ENCODE data around the gene PHF12. TPM values are rescaled to one million over a fixed set of nuclear protein-coding genes. Genes with fewer than 3 reads are reported as not detected.

The PHF12 gene
- polyA plus RNA-seq, 1 experiment: 16.5 TPM

DNA sequence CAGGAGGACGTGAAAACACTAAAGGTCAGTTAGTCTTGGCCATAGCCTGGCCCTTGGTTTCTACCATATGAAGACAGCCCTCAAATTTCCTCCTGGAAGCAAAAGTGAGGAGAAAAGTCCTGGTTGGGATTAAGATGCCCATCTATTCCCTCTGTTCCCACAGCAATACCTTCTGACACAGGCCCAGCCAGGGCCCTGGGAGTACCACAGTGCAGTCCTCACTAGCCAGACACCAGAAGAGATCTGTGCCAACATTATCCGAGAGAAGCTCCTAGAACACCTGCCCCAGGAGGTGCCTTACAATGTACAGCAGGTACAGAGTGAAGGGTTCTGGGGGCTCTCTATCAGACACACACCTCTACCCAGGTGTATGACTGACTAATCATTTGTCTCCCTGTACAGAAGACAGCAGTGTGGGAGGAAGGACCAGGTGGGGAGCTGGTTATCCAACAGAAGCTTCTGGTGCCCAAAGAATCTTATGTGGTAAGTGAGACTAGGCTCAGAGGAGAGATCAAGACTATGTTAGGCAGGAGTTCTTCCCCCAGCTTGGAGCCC is 92.4 kb downstream of the PHF12 start:
- ChIA-PET POLR2A (interaction anchor here (0.6 kb wide), 1 partner anchor 10 kb away, joined by 3 read pairs; no protein-coding TSS in a partner anchor), CTCF (interaction anchor here (1.0 to 3.7 kb wide), 4 partner anchors 33 to 132 kb away, joined by 3 to 13 read pairs (median 4); no protein-coding TSS in a partner anchor)
- no peak overlapping the region for H3K4me3 ChIP-seq (ENCODE audit: low read depth, low read length)
- TF ChIP-seq CTCF (IDR thresholded peaks at IDR 0.05; ENCODE audit: insufficient read depth, low read depth, low read length): no peak
- H3K27me3 ChIP-seq (ENCODE audit: control insufficient read depth, insufficient read depth, low read length): no peaks in the 10 kb centered on the region
- no peak for DNase-seq (ENCODE audit: low read depth)
- H3K36me3 ChIP-seq (ENCODE audit: control insufficient read depth, insufficient read depth, low read length): peaks cover 15% of the 10 kb centered on the region

DNA sequence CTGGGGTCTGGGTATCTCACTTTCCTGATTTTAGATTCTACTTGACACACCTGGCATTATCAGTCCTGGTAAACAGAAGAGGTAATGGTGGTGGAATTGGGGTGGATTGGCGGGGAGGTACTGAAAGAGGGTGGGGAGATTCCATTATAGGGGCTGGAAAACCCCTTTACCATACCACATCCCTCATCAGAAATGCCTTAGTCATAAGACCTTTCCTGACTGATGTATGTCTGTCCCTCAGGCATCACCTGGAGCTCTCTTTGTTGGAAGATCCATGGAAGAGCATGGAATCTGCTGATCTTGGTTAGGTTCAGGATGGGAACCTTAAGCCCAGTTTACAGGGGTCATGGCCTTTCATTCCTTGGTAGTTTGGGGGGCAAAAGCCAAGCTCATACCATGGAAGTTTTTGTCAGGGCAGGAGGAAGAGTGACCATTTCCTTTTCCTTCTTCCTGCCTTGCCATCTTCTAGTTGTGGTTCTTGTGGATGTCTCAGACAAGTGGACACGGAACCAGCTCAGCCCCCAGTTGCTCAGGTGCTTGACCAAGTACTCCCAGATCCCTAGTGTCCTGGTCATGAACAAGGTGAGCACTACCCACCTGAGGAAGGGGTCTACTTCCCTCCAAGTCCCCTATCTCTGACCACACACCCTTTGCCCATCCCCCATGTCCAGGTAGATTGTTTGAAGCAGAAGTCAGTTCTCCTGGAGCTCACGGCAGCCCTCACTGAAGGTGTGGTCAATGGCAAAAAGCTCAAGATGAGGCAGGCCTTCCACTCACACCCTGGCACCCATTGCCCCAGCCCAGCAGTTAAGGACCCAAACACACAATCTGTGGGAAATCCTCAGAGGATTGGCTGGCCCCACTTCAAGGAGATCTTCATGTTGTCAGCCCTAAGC is 93.2 kb downstream of the PHF12 start:
- POLR2A ChIA-PET: no interaction called here
- Histone ChIP-seq H3K4me3 (ENCODE audit: low read depth, low read length) (no peak overlapping the region), H3K36me3 (ENCODE audit: control insufficient read depth, insufficient read depth, low read length) (peaks cover 15% of the 10 kb centered on the region), H3K27me3 (ENCODE audit: control insufficient read depth, insufficient read depth, low read length) (no peaks in the 10 kb centered on the region)
- no peak for DNase-seq (ENCODE audit: low read depth)
- TF ChIP-seq CTCF (IDR thresholded peaks at IDR 0.05; ENCODE audit: insufficient read depth, low read depth, low read length): no peak
- CTCF ChIA-PET: interaction anchor here (1.0 to 1.6 kb wide), 3 partner anchors 34 to 131 kb away, joined by 3 to 4 read pairs (median 4); no protein-coding TSS in a partner anchor

GRCh38 chr17:28856028-28856574 is 95.2 kb downstream of the PHF12 start:
- POLR2A ChIA-PET: interaction anchor here (0.7 kb wide), 1 partner anchor 29 kb away, joined by 5 read pairs; no protein-coding TSS in a partner anchor
- Histone ChIP-seq H3K36me3 (ENCODE audit: control insufficient read depth, insufficient read depth, low read length) (peaks cover 15% of the 10 kb centered on the region), H3K4me3 (ENCODE audit: low read depth, low read length) (no peak overlapping the region), H3K27me3 (ENCODE audit: control insufficient read depth, insufficient read depth, low read length) (no peaks in the 10 kb centered on the region)
- CTCF ChIA-PET: interaction anchor here (1.3 kb wide), 1 partner anchor 129 kb away, joined by 4 read pairs; no protein-coding TSS in a partner anchor
- no peak for TF ChIP-seq CTCF (IDR thresholded peaks at IDR 0.05; ENCODE audit: insufficient read depth, low read depth, low read length)
- DNase-seq (ENCODE audit: low read depth): no peak

GRCh38 chr17:28855336-28855679 is 96.0 kb downstream of the PHF12 start:
- TF ChIP-seq CTCF (IDR thresholded peaks at IDR 0.05; ENCODE audit: insufficient read depth, low read depth, low read length): no peak
- POLR2A ChIA-PET: no interaction called here
- no peaks in the 10 kb centered on the region for H3K27me3 ChIP-seq (ENCODE audit: control insufficient read depth, insufficient read depth, low read length)
- H3K4me3 ChIP-seq (ENCODE audit: low read depth, low read length): peak overlapping the region; percentile 80
- CTCF ChIA-PET: interaction anchor here (0.6 to 1.0 kb wide), 3 partner anchors 37 to 99 kb away, joined by 3 read pairs; no protein-coding TSS in a partner anchor
- no peak for DNase-seq (ENCODE audit: low read depth)
- peaks cover 12% of the 10 kb centered on the region for H3K36me3 ChIP-seq (ENCODE audit: control insufficient read depth, insufficient read depth, low read length)

Other genes with a start within 250 kb of the PHF12 start
- gene PROCA1, start 239.6 kb downstream of the PHF12 start, polyA plus RNA-seq (2011; rRNA removed): 0.71 and 0.99 TPM in 2 replicates
- gene RAB34, start 233.7 kb downstream of the PHF12 start, polyA plus RNA-seq (2011; rRNA removed): 307 and 473 TPM in 2 replicates
- 486 and 1,227 TPM in 2 replicates for gene RPL23A, start 231.5 kb downstream of the PHF12 start, polyA plus RNA-seq (2011; rRNA removed)
- gene TLCD1, start 225.3 kb downstream of the PHF12 start, polyA plus RNA-seq (2011; rRNA removed): 9.4 and 9.8 TPM in 2 replicates
- 3.8 and 5.3 TPM in 2 replicates for gene NEK8, start 222.7 kb downstream of the PHF12 start, polyA plus RNA-seq (2011; rRNA removed)
- gene TRAF4, start 207.5 kb downstream of the PHF12 start, polyA plus RNA-seq (2011; rRNA removed): 26.4 and 55.6 TPM in 2 replicates
- gene FAM222B, start 108.7 kb downstream of the PHF12 start, polyA plus RNA-seq (2011; rRNA removed): 4.4 and 5.2 TPM in 2 replicates
- gene ERAL1, start 96.5 kb downstream of the PHF12 start, polyA plus RNA-seq (2011; rRNA removed): 57.2 and 84.1 TPM in 2 replicates
- gene FLOT2, start 53.8 kb downstream of the PHF12 start, polyA plus RNA-seq (2011; rRNA removed): 62.2 and 86.0 TPM in 2 replicates
- 2.1 and 2.8 TPM in 2 replicates for gene DHRS13, start 48.4 kb downstream of the PHF12 start, polyA plus RNA-seq (2011; rRNA removed)
- gene SEZ6, start 54.5 kb upstream of the PHF12 start, polyA plus RNA-seq (2011; rRNA removed): not detected in 2 replicates
- gene PIPOX, start 91.6 kb upstream of the PHF12 start, polyA plus RNA-seq (2011; rRNA removed): 0.40 and 1.1 TPM in 2 replicates
- 8.2 and 12.0 TPM in 2 replicates for gene MYO18A, start 228.9 kb upstream of the PHF12 start, polyA plus RNA-seq (2011; rRNA removed)

Measured in BJ (cell line).